H9 (cell line): ENCODE measurements around the gene BSG. TPM values are rescaled to one million over a fixed set of nuclear protein-coding genes. Genes with fewer than 3 reads are reported as not detected.
A peak's percentile ranks its signal among the peaks of the same experiment; 100 is the strongest.

ENCODE experiments used
- DNase-seq: peaks from one replicate; pipeline ENCODE4 v3.0.0-alpha.2; 2017
- H2AFZ ChIP-seq: one replicate; pipeline ENCODE4 v1.6.1; 2013; ENCODE audit warnings: mild to moderate bottlenecking, low read length, control low read depth, moderate library complexity
- H2AK5ac ChIP-seq: 2 replicates; pipeline ENCODE4 v1.6.1; 2013; ENCODE audit warnings: low read length, control low read depth, mixed read lengths; ENCODE audit not compliant: insufficient read length
- H2BK120ac ChIP-seq: one replicate; pipeline ENCODE4 v1.6.1; 2013; ENCODE audit warnings: low read depth, mild to moderate bottlenecking, low read length, control low read depth, inconsistent platforms; ENCODE audit not compliant: poor library complexity, severe bottlenecking
- H2BK12ac ChIP-seq: 2 replicates; pipeline ENCODE4 v1.6.1; 2013; ENCODE audit warnings: low read length, control low read depth, mixed read lengths, low read depth; ENCODE audit not compliant: insufficient read length
- H2BK15ac ChIP-seq: 2 replicates; pipeline ENCODE4 v1.6.1; 2013; ENCODE audit warnings: low read depth, low read length, control low read depth
- H2BK20ac ChIP-seq: one replicate; pipeline ENCODE4 v1.6.1; 2013; ENCODE audit warnings: low read depth, mild to moderate bottlenecking, low read length, control low read depth, inconsistent platforms; ENCODE audit not compliant: poor library complexity, severe bottlenecking
- H2BK5ac ChIP-seq: 2 replicates; pipeline ENCODE4 v1.6.1; 2013; ENCODE audit warnings: low read length, control low read depth, mixed read lengths; ENCODE audit not compliant: insufficient read length
- H3K14ac ChIP-seq: 2 replicates; pipeline ENCODE4 v1.6.1; 2013; ENCODE audit warnings: low read length, control low read depth; ENCODE audit not compliant: insufficient read depth
- H3K18ac ChIP-seq: 2 replicates; pipeline ENCODE4 v1.6.1; 2013; ENCODE audit warnings: low read depth, mild to moderate bottlenecking, mixed read lengths, low read length, control low read depth; ENCODE audit not compliant: insufficient read length
- H3K23ac ChIP-seq: 2 replicates; pipeline ENCODE4 v1.6.1; 2013; ENCODE audit warnings: low read length, control low read depth, mixed read lengths, low read depth; ENCODE audit not compliant: insufficient read length
- H3K23me2 ChIP-seq: 2 replicates; pipeline ENCODE4 v1.6.1; 2013; ENCODE audit warnings: low read depth, mild to moderate bottlenecking, mixed read lengths, low read length, control low read depth; ENCODE audit not compliant: insufficient read length, poor library complexity, severe bottlenecking
- H3K27ac ChIP-seq: 2 replicates; pipeline ENCODE4 v1.5.1; 2013; ENCODE audit warnings: low read length, control low read depth, mixed read lengths, low read depth; ENCODE audit not compliant: insufficient read length
- H3K27me3 ChIP-seq: 2 replicates; pipeline ENCODE4 v1.6.1; 2013; ENCODE audit warnings: low read length, control low read depth, inconsistent platforms; ENCODE audit not compliant: insufficient read depth
- H3K4ac ChIP-seq: 2 replicates; pipeline ENCODE4 v1.6.1; 2013; ENCODE audit warnings: low read depth, mild to moderate bottlenecking, control low read depth, inconsistent platforms, low read length, moderate library complexity
- H3K4me1 ChIP-seq: 2 replicates; pipeline ENCODE4 v1.6.1; 2013; ENCODE audit warnings: low read length, control low read depth, inconsistent platforms; ENCODE audit not compliant: insufficient read depth
- H3K4me2 ChIP-seq: 2 replicates; pipeline ENCODE4 v1.6.1; 2013; ENCODE audit warnings: low read length, control low read depth, mixed read lengths; ENCODE audit not compliant: insufficient read length, insufficient read depth
- H3K56ac ChIP-seq: 2 replicates; pipeline ENCODE4 v1.6.1; 2013; ENCODE audit warnings: low read depth, mild to moderate bottlenecking, mixed read lengths, low read length, control low read depth; ENCODE audit not compliant: insufficient read length
- H3K79me1 ChIP-seq: 2 replicates; pipeline ENCODE4 v1.6.1; 2013; ENCODE audit warnings: low read depth, mild to moderate bottlenecking, moderate library complexity, low read length, control low read depth, inconsistent platforms; ENCODE audit not compliant: insufficient read depth, poor library complexity, severe bottlenecking
- H3K79me2 ChIP-seq: 2 replicates; pipeline ENCODE4 v1.6.1; 2013; ENCODE audit warnings: low read length, control low read depth, inconsistent platforms; ENCODE audit not compliant: insufficient read depth
- H3K9ac ChIP-seq: 2 replicates; pipeline ENCODE4 v1.6.1; 2013; ENCODE audit warnings: low read length, control low read depth, mixed read lengths; ENCODE audit not compliant: insufficient read length; ENCODE audit errors: extremely low read depth
- H3K9me3 ChIP-seq: one replicate; pipeline ENCODE4 v1.6.1; 2013; ENCODE audit warnings: low read depth, low read length, inconsistent platforms; ENCODE audit not compliant: control insufficient read depth
- H3T11ph ChIP-seq: one replicate; pipeline ENCODE4 v1.6.1; 2013; ENCODE audit warnings: mild to moderate bottlenecking, low read length, control low read depth, inconsistent platforms
- H4K20me1 ChIP-seq: one replicate; pipeline ENCODE4 v1.6.1; 2013; ENCODE audit not compliant: control insufficient read depth, insufficient read length, insufficient read depth
- H4K5ac ChIP-seq: 2 replicates; pipeline ENCODE4 v1.6.1; 2013; ENCODE audit warnings: low read depth, mild to moderate bottlenecking, mixed read lengths, low read length, control low read depth; ENCODE audit not compliant: insufficient read length
- H4K8ac ChIP-seq: replicated peaks from 2 replicates; pipeline ENCODE4 v1.6.1; 2013; ENCODE audit warnings: low read length, control low read depth, mixed read lengths, low read depth; ENCODE audit not compliant: insufficient read length
- H4K91ac ChIP-seq: 2 replicates; pipeline ENCODE4 v1.6.1; 2013; ENCODE audit warnings: low read depth, mild to moderate bottlenecking, moderate library complexity, mixed read lengths, low read length, control low read depth; ENCODE audit not compliant: insufficient read length
- H3K27ac Mint-ChIP-seq, 3 experiments: 2 replicates in 2 of 3; 3 replicates in 1 of 3; pipeline ENCODE4 v1.8.0; 2020 to 2021; ENCODE audit warnings: mixed read lengths in 3 of 3, mild to moderate bottlenecking in 1 of 3, moderate library complexity in 1 of 3
- H3K27me3 Mint-ChIP-seq: 2 replicates; pipeline ENCODE4 v1.8.0; 2021; ENCODE audit warnings: low read depth, mild to moderate bottlenecking, moderate library complexity, mixed read lengths
- H3K36me3 Mint-ChIP-seq, 3 experiments: 2 replicates in 2 of 3; 3 replicates in 1 of 3; pipeline ENCODE4 v1.8.0; 2020 to 2021; ENCODE audit warnings: low read depth in 3 of 3, mixed read lengths in 3 of 3; ENCODE audit not compliant: insufficient read depth in 1 of 3
- H3K4me1 Mint-ChIP-seq, 2 experiments: 2 replicates each; pipeline ENCODE4 v1.8.0; 2020; ENCODE audit warnings: mixed read lengths in 2 of 2
- H3K4me3 Mint-ChIP-seq, 2 experiments: 2 replicates in 1 of 2; 3 replicates in 1 of 2; pipeline ENCODE4 v1.8.0; 2020 to 2021; ENCODE audit warnings: mild to moderate bottlenecking in 2 of 2, mixed read lengths in 2 of 2, moderate library complexity in 1 of 2
- H3K9me3 Mint-ChIP-seq, 2 experiments: 2 replicates in 1 of 2; 3 replicates in 1 of 2; pipeline ENCODE4 v1.8.0; 2020; ENCODE audit warnings: mild to moderate bottlenecking in 2 of 2, mixed read lengths in 2 of 2, moderate library complexity in 1 of 2
- CTCF ChIP-seq: fragments of 200-600 bp; sonication (generic); conservative IDR thresholded peaks from 3 replicates; pipeline ENCODE4 v1.8.0; 2021; ENCODE audit warnings: antibody characterized with exemption, mild to moderate bottlenecking
- WGBS: extraction: QIAGEN DNeasy Blood & Tissue Kit; methylation state at CpG from one replicate; pipeline ENCODE4 v1.1.7; 2013; ENCODE audit warnings: missing lambda C conversion rate, low lambda C conversion rate, mixed read lengths; ENCODE audit not compliant: insufficient read length; ENCODE audit errors: extremely low coverage; 5-methylcytosine and 5-hydroxymethylcytosine counted together
- total RNA-seq: library from RNA; stranded (reverse); gene quantifications from 2 replicates; pipeline ENCODE4 v1.2.1, GENCODE V29; 2021

The BSG gene
- total RNA-seq, 1 experiment from 2014 or later = 715 TPM

GRCh38 chr19:588093-588740 lies 15.8 kb downstream of the BSG start:
- H2BK120ac ChIP-seq = no peak overlapping the region
- no peak overlapping the region for H3K9ac ChIP-seq
- Mint-ChIP-seq H3K9me3 (no peaks in the 10 kb centered on the region), H3K4me1 (peaks cover 4 to 13% of the 10 kb centered on the region in 2 experiments), H3K4me3 (peak overlapping the region in 1 of 2 experiments; percentile 20; a peak in 1 of 5 replicates), H3K27me3 (peaks cover 42% of the 10 kb centered on the region), H3K27ac (no peak overlapping the region), H3K36me3 (peaks cover 0 to 2% (median 0%) of the 10 kb centered on the region in 3 experiments; a peak in 1 of 7 replicates)
- H2BK15ac ChIP-seq = no peak overlapping the region
- peaks cover 12% of the 10 kb centered on the region; the same call in 1 of the 2 replicates for H3K27me3 ChIP-seq
- peak; percentile 72 for TF ChIP-seq CTCF
- H4K5ac ChIP-seq = no peak overlapping the region
- no peak overlapping the region for H4K8ac ChIP-seq
- no peak overlapping the region for H2AK5ac ChIP-seq
- no peak overlapping the region for H4K91ac ChIP-seq
- H3K4ac ChIP-seq = no peak overlapping the region
- no peaks in the 10 kb centered on the region for H3K4me1 ChIP-seq
- H3K23ac ChIP-seq = no peak overlapping the region
- no peak overlapping the region for H3K56ac ChIP-seq
- peaks cover 3% of the 10 kb centered on the region for H4K20me1 ChIP-seq
- H3K79me1 ChIP-seq = no peaks in the 10 kb centered on the region
- no peaks in the 10 kb centered on the region for H3K9me3 ChIP-seq
- no peak overlapping the region for H2BK5ac ChIP-seq
- H2BK12ac ChIP-seq = no peak overlapping the region
- no peak overlapping the region for H2BK20ac ChIP-seq
- no peak overlapping the region for H3K14ac ChIP-seq
- no peak overlapping the region for H2AFZ ChIP-seq
- no peak overlapping the region for H3T11ph ChIP-seq
- no peak overlapping the region for H3K4me2 ChIP-seq
- no peak overlapping the region for H3K18ac ChIP-seq
- no peaks in the 10 kb centered on the region for H3K23me2 ChIP-seq
- no peaks in the 10 kb centered on the region for H3K79me2 ChIP-seq
- no CpG with 5 or more reads among the region's 41 CpGs for WGBS
- DNase-seq = peak; percentile 92
- no peak overlapping the region for H3K27ac ChIP-seq
